ENCODE measurements around the gene MYO9A. TPM values are rescaled to one million over a fixed set of nuclear protein-coding genes. Genes with fewer than 3 reads are reported as not detected.

Gene MYO9A
- total RNA-seq, 1 experiment from 2014 or later: 21.4 TPM

DNA sequence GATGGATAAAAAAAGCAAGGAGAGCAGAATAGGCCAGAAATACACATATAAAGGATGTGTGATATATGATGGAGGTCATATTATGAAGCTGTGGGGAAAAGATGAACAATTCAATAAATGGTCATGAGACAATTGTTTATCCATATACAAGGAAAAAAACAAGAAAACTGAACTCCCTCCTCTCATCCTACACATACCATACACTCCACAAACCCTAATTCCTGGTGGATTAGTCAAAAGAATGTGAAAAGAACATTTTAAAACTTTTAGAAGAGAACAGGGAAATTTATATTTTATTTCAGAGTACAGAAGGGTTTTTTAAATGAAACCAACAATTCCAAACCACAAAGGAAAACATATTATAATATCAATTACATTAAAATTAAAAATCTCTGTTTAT, 342.1 kb downstream of the MYO9A start:
- Histone ChIP-seq H3K14ac (ENCODE audit: insufficient read depth, low read length) (no peak overlapping the region), H4K91ac (ENCODE audit: insufficient read length, low read depth, low read length) (no peak overlapping the region), H3K23ac (ENCODE audit: insufficient read length, low read depth, low read length) (no peak overlapping the region), H3T11ph (ENCODE audit: low read length) (no peak overlapping the region), H3K27ac (ENCODE audit: insufficient read length, low read depth, low read length) (no peak overlapping the region), H4K20me1 (ENCODE audit: control insufficient read depth, insufficient read depth, insufficient read length) (no peaks in the 10 kb centered on the region), H4K5ac (ENCODE audit: insufficient read length, low read depth, low read length) (no peak overlapping the region), H3K4me1 (ENCODE audit: insufficient read depth, low read length) (no peaks in the 10 kb centered on the region; the same call in 1 of the 2 replicates), H2BK120ac (ENCODE audit: low read depth, low read length, poor library complexity, severe bottlenecking) (no peak overlapping the region), H2AK5ac (ENCODE audit: insufficient read length, low read length) (no peak overlapping the region), H3K27me3 (ENCODE audit: insufficient read depth, low read length) (no peaks in the 10 kb centered on the region), H2AFZ (ENCODE audit: low read length) (no peak overlapping the region), H2BK15ac (ENCODE audit: low read depth, low read length) (no peak overlapping the region), H3K23me2 (ENCODE audit: insufficient read length, low read depth, low read length, poor library complexity, severe bottlenecking) (no peaks in the 10 kb centered on the region), H3K4ac (ENCODE audit: low read depth, low read length) (no peak overlapping the region), H3K56ac (ENCODE audit: insufficient read length, low read depth, low read length) (no peak overlapping the region), H3K79me1 (ENCODE audit: insufficient read depth, low read depth, low read length, poor library complexity, severe bottlenecking) (no peaks in the 10 kb centered on the region), H3K79me2 (ENCODE audit: insufficient read depth, low read length) (no peaks in the 10 kb centered on the region), H3K18ac (ENCODE audit: insufficient read length, low read depth, low read length) (no peak overlapping the region), H3K4me2 (ENCODE audit: insufficient read depth, insufficient read length, low read length) (no peak overlapping the region), H2BK20ac (ENCODE audit: low read depth, low read length, poor library complexity, severe bottlenecking) (no peak overlapping the region), H4K8ac (replicated peaks; ENCODE audit: insufficient read length, low read depth, low read length) (no peak overlapping the region), H3K9ac (ENCODE audit: extremely low read depth, insufficient read length, low read length) (no peak overlapping the region), H2BK5ac (ENCODE audit: insufficient read length, low read length) (no peak overlapping the region), H2BK12ac (ENCODE audit: insufficient read length, low read depth, low read length) (no peak overlapping the region), H3K9me3 (ENCODE audit: control insufficient read depth, low read depth, low read length) (no peaks in the 10 kb centered on the region)
- H3K27me3 Mint-ChIP-seq (ENCODE audit: low read depth): no peaks in the 10 kb centered on the region; the same call in 1 of the 2 replicates
- no peaks in the 10 kb centered on the region for H3K9me3 Mint-ChIP-seq
- no peak for DNase-seq
- H3K36me3 Mint-ChIP-seq (ENCODE audit: insufficient read depth in 1 of 3, low read depth in 3 of 3): peaks cover 0 to 3% (median 0%) of the 10 kb centered on the region in 3 experiments; a peak in 2 of 7 replicates
- H3K4me1 Mint-ChIP-seq: peaks cover 9% of the 10 kb centered on the region in 2 experiments
- no peak overlapping the region for H3K27ac Mint-ChIP-seq
- TF ChIP-seq, protein P1, sequence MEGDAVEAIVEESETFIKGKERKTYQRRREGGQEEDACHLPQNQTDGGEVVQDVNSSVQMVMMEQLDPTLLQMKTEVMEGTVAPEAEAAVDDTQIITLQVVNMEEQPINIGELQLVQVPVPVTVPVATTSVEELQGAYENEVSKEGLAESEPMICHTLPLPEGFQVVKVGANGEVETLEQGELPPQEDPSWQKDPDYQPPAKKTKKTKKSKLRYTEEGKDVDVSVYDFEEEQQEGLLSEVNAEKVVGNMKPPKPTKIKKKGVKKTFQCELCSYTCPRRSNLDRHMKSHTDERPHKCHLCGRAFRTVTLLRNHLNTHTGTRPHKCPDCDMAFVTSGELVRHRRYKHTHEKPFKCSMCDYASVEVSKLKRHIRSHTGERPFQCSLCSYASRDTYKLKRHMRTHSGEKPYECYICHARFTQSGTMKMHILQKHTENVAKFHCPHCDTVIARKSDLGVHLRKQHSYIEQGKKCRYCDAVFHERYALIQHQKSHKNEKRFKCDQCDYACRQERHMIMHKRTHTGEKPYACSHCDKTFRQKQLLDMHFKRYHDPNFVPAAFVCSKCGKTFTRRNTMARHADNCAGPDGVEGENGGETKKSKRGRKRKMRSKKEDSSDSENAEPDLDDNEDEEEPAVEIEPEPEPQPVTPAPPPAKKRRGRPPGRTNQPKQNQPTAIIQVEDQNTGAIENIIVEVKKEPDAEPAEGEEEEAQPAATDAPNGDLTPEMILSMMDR (conservative IDR thresholded peaks at IDR 0.05): no peak
- no peak overlapping the region for H3K4me3 Mint-ChIP-seq
